HG02943 (cell line): ENCODE data around the gene IL13RA1.
"Not testable (repeated sequence)": the region's sequence is repeated elsewhere in the genome, so short reads cannot be mapped to it uniquely, and the experiment has no call there.

Experiments used
- ATAC-seq: cut with Tn5 transposase; IDR thresholded peaks from one replicate; pipeline ENCODE4 v1.9.1; 2021; ENCODE audit warnings: mild to moderate bottlenecking, low read depth, moderate library complexity; ENCODE audit not compliant: unreplicated experiment

IL13RA1 gene

DNA sequence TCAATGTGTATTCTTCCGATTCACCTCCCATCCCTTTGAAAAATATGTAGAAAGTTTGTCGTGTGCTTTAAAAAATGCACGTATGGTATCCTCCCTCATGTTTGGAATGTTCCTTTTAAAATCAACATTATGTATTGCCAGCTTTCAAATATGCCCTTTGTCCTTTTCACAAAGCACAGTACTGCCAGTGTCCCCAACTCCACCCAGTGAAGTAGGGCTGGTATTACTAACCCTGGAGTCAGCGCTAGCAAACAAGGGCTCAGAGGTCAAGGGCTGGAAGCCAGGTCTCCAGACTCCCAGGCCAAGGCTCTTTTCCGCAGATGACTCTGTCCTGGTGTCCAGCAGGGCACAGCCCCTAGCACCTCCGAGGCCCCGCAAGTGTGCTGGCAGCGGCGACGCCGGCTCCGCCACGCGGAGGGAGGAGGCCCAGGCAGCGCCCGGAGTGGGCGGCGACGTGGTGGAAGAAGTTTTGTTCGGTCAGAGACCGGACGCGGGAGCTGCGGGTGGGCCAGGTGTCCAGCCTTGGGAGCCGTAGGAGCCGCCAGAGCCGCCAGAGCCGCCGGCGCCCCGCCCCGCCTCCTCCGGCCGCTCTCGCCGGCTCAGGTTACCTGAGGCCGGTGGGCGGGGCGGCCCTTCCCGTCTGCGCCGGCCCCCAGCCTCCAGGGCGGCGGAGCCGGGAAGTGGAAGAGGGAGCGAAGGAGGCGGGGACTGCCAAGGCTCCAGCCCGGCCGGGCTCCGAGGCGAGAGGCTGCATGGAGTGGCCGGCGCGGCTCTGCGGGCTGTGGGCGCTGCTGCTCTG lies at the start of gene IL13RA1:
TSS of gene IL13RA1 (plus strand) at position 720 of the 799 bp plus-strand sequence. CDS start at position 753, 33 bp downstream.
- peak; percentile 58 for ATAC-seq

DNA sequence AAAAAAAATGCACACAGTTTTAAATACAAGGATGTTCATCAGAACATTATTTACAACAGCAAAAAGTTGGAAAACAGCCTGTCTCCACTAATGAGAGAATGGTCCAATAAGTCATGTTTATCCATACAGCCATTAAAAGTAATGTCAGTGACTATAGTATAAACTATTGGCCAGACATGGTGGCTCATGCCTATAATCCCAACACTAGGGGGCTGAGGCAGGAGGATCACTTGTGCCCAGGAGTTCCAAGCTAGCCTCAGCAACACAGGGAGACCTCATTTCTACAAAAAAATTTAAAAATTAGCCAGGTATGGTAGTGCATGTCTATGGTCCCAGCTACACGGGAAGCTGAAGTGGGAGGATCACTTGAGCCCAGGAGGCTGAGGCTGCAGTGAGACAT lies 48.1 kb upstream of the IL13RA1 start:
- ATAC-seq = no peak

DNA sequence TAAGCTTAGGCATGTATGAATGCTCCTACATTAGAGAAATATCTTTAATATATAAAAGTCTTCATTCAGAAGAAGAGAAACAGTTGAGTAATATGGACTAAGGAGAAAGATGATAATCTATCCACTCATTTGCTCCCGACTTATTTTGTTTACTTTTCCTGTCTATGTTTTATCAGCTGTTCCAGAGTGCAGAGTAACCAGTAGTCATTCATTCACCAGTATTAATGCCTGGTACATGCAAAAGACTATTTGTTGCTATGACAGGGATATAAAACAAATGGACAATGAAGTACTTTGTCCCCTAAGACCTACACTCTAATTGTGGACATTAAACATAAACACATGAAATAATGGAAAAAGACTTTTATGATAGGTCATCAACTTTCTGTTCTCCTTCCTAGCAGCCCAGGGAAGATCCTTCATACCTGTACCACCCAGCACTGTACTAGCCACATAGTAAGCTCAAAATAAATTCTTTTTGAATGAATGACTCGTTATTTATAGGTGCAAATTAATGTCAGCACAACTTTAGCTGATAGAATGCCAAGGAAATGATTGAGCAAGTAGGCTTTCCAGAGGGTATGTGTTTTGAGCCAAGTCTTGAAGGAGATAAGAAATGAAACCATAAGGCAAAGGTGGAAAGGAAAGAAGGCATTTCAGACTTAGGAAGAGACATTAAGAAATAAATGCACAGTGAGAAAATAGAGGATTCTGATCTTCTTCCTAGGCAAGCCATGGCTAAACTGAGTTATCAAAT lies 45.0 kb upstream of the IL13RA1 start:
- no peak for ATAC-seq

DNA sequence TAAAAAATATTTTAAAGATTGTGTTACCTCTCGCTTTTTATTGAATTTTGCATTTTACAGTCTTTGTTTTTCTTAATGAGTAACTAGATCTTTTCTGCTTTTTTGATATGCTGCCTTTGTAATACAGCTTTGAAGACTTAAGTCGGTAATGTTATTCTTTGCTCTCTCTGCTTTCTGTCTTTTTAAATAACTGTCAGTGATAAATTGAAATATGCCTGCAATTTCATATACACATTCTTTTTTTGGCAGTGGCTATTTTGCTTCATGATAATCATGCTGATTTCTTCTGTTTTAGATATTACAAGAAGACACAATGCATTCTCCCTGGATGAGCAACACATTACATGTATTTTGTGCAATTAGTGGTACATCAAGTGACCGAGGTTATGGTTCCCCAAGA lies 42.0 kb upstream of the IL13RA1 start:
- no peak for ATAC-seq

DNA sequence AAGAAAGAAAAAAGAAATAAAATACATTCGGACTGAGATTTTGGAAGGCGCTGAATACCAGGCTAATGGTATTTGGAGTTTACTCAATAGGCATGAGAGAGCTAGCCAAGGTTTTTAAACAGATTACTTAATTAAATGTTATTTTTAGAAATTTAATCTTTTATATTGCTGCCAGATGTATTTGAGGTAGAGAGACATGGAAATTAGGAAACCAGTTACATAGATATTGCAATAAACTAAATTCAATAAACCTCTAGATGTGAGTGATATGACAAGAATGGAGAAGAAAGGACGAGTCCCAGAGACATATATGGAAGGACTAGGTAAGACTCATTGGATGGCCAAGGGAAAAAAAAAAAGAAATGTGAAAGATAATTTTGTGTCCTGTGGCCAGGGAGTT lies 38.5 kb upstream of the IL13RA1 start:
- ATAC-seq = no peak

DNA sequence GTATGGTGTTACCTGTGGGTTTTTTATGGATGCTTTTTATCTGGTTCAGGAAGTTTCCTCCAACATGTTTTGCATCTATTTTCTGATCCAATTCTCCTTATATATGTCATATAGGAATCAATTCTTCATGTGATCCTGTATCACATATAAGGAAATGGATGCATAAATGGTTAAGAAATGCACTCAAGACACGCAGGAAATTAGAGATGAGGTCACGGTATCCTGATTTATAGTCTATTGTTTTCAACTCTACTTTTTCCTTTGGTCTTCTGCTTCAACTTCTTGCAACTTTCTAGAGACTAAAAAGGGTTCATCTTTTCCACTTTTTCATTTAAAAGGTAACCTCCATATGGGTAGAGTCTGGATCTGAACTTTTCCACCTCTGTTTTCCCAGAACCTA lies 33.6 kb upstream of the IL13RA1 start:
- no peak for ATAC-seq

DNA sequence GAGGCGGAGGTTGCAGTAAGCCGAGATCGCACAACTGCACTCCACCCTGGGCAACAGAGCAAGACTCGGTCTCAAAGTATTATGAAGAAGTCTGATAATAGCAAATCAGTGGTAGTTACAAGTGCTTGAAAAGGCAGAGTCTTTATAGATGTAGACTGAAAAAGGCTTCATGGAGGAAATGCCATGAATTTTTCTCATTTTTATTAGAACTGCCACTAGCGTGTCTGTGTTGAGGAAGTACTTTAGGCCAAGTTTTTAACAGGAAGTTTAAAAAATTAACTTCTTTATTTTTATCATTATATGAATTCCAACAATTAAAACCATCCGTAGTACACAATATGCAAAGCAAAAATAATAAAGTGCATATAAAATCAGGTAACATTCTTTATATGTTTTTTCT lies 32.8 kb upstream of the IL13RA1 start:
- ATAC-seq = no peak

DNA sequence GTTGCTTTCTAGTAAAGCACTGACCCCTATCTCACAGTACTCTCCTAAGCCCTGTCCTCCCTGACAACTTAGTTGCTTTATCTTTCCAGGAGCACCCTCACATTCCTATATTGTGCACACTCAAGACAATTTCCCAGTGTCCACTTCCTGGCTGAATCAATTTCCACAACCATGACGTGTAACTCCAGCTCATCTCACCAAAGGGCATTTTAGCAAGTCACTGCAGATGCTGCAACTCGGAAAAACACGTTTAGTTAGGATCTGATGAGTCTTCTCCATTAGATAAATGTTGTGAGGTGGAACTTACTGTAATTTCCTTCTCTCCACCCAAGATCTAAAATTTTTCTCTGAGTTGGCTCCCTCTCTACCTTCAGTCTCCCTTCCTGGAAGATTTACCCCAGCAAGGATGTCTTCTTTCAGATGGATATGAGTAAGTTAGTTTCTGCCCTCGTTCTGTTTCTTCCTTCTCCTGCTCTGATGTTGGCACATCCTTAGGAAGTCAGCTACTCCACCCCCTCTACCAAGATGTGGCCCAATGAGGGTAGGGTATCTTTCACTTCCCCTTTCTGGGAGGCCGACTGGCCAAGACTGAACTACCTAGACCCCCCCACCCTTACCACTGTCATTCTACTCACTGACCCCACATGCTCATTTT lies 28.8 kb upstream of the IL13RA1 start:
- no peak for ATAC-seq

DNA sequence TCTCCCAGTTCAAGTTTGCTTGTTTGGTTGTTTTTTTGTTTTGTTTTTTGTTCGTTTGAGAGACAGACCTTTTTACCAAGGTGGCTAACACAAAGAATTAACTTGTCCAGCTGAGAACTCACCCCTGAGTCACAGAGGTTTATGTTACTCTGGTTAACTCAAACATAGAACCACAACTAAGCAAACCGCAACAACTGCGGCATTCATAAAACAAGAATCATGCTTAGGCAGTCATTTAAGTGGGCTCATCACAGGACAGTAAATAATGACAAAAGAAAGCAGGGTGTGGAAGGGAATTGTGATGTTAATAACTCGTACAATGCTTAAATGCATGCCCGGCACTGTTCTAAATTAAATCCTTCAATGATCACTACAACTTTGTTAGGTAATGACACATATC lies 24.7 kb upstream of the IL13RA1 start:
- no peak for ATAC-seq

DNA sequence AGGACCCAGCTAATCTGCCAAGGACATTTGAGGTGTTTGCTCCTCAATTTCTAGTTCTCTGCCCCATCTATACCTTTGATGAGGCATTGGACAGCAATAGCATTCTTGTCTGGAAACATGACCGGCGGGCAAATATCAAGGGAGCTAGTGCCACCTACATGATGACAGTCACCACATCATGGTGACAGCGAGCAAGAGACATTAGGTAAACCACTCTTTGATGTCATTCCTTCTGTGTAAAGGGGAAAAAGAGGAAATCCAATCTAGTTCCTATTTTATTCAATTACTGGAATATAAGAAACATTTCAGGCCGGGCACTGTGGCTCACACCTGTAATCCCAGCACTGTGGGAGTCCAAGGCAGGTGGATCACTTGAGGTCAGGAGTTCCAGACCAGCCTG lies 20.7 kb upstream of the IL13RA1 start:
- no peak for ATAC-seq

DNA sequence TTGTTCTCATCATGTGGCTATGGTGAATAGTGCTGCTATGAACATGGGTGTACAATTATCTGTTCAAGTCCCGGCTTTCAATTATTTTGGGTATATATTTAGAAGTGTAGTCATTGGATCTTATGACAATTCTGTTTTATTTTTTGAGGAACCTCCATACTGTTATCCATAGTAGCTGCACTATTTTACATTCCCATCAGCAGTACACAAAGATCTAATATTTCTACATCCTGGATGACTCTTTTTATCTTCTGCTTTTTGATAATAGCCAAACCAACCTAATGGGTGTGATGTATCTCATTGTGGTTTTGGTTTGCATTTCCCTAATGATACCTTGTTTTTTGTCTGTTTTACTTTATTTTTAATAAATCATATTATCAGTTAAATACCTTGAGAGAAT lies 12.9 kb upstream of the IL13RA1 start:
- no peak for ATAC-seq

DNA sequence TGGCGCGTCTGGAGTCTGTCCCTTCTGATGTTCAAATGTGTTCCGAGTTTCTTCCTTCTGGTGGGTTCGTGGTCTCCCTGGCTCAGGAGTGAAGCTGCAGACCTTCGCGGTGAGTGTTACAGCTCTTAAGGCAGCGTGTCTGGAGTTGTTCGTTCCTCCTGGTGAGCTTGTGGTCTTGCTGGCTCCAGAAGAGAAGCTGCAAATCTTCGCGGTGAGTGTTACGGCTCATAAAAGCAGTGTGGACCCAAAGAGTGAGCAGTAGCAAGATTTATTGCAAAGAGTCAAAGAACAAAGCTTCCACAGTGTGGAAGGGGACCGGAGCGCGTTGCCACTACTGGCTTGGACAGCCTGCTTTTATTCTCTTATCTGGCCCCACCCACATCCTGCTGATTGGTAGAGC lies 11.5 kb upstream of the IL13RA1 start:
- ATAC-seq = not testable (repeated sequence)

DNA sequence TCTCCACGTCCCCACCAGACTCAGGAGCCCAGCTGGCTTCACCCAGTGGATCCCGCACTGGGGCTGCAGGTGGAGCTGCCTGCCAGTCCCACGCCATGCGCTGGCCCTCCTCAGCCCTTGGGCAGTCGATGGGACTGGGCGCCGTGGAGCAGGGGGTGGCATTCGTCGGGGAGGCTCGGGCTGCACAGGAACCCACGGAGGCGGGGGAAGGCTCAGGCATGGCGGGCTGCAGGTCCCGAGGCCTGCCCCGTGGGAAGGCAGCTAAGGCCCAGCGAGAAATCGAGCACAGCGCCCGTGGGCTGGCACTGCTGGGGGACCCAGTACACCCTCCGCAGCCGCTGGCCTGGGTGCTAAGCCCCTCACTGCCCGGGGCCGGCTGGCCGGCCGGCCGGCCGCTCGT lies 10.6 kb upstream of the IL13RA1 start:
- ATAC-seq = not testable (repeated sequence)

DNA sequence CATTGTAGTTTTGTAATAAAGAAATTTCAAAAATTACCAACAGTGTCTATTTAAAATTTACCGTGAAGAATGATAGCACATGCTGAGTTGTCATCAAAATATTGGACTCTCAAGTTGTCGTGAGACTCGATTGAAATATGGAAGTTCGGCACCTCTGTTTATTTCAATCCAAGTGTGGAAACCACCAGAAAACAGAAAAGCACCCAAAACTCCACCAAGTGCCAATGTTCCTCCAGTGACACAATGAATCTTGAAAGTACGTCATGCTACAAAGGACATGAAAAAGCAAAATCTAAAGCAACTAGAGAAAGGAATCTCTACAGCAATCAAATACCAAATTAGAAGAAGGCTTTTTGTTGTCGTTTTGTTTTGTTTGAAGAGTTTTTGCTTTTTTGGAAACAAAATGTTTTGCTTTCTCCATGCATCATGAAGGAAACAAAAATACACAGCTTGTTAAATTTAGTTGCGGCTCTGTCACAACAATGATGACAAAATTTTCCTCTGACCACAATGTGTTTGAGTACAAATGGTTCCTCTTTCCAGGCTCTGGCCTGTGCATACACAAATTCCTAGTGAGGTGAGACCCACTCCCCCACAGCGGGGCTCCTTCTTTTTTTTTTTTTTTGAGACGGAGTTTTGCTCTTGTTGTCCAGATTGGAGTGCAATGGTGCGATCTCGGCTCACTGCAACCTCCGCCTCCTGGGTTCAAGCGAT lies 9.6 kb upstream of the IL13RA1 start:
- ATAC-seq = no peak

DNA sequence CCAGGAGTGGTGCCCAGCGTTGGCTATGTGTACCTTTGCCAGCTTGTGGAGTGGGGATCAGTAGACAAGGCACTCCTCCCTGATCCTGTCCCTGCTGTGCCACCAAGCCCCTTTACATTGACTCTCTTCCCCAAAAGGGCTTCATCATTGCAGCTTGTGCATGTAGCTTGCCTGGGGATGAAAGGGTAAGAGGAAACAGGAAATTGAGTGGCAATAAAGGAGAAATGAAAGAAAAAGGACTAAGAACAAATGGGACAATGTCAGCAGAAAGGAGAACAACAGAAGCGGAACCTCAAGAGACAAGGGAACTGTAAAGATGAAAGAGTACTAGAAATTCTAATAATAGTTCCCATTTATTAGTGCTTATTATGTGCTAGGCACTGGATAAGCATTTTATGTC lies 8.7 kb upstream of the IL13RA1 start:
- no peak for ATAC-seq

DNA sequence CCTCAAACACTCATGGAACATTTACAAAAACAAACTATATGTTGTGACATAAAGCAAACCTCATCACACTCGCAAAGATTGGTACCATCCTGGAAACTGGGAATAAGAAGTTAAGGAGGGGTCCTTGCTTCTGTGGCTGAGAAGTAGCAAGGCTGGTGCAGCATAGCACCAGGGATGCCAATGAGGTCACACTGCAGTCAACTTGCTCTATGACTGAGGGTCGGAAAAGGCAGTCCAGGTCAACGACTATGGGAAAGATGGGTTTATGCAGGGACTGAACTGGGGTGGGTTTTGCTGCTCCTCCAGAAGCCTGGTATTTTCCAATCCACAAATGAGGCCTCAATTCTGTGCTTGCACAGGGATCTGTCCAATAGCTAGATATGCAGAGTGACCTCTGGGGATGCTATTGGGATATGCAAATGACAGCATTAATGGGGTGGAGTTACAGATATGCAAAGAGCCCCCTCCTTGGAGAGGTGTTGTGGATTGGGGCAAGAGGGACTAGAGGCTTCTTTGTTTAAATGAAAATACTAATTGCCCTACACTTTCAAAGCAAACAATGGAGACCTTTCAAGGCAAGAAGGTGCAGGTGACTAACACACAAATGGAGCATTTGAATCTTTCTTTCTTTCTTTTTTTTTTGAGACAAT lies 7.2 kb upstream of the IL13RA1 start:
- ATAC-seq = no peak

DNA sequence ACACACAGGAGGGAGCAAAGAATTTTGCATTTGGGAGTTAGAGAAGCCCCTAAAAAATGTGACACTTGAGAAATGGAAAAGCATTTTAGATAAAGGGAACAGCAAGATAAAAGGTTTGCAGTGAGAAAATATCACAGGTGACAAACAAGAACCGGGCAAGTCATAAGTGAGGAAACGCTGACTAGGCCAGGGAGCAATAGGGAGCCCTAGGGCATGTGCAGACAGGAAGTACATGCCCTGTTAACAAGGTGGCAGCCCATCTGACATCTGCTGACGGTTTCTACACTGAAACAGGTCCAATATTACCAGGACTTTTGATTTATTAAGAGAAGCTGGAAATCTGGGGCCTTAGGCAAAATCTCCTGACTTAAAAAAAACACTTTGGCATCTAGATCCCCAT lies 4.0 kb upstream of the IL13RA1 start:
- no peak for ATAC-seq

DNA sequence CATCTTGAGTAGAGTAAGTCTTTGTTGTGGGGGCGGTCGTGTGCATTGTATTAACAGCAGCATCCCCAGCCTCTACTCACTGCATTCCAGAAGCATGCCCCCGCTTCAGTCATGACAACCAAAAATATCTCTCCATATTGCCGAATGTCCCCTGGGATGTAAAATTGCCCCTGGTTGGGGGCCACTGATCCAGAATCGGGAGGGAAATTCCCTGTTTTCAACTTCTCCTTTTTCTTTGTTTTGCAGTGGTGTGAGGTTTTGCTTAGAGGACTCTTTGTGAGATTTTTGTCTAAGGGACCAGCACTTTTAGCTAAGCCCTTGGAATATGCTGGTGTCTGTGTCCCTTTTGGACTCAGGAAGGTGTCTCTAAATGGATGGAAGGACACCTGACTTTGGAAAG lies 3.0 kb upstream of the IL13RA1 start:
- no peak for ATAC-seq

DNA sequence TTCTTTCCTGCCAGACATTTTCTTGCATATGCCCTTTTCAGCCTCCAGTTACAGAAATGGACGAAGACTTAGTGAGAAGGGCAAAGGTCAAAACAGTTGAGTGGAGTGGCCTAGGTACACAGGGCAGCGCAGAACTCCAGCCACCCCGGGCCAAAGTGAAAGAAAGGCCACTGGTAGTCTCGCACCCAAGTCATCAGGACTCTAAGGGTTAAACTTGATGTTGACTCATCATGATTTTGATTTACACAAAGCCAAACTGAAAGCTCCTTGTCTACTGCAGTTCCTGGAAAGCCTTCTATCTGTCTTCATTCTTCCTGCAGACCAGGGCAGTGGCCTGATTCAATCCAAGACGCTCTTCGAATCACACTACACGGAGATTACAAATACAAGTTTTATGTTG lies 2.6 kb upstream of the IL13RA1 start:
- no peak for ATAC-seq

DNA sequence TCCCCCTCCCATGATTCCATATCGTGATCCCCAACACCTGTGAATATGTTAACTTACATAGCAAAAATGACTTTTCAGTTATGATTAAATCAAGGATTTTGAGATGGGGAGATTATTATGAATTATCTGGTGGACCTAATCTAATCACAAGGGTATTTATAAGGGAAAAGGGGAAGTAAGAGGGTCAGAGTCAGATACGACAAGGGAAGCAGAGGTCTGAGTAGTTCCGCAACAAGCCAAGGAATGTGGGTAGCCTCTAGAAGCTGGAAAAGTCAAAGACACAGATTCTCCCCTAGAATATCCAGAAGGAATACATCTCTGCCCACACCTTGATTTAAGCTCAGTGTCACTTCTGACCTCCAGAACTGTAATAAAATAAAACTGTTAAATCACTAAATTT lies 1.0 kb upstream of the IL13RA1 start:
- ATAC-seq = no peak
